Prostate gland (tissue), 2 donors: Measurements from ENCODE around the gene RBP5. TPM values are rescaled to one million over a fixed set of nuclear protein-coding genes. Genes with fewer than 3 reads are reported as not detected.

ENCODE experiments used
- DNase-seq: peaks from one replicate; pipeline ENCODE4 v3.0.0-alpha.2; 2019; ENCODE audit warnings: low spot score
- H3K27ac ChIP-seq, 2 donors: fragments of 200-600 bp; sonication (generic); 2 replicates each; pipeline ENCODE4 v1.5.1; 2017 to 2019
- H3K27me3 ChIP-seq: fragments of 200-600 bp; sonication (generic); replicated peaks from 2 replicates; pipeline ENCODE4 v1.5.1; 2019; ENCODE audit not compliant: insufficient read depth
- H3K36me3 ChIP-seq, 2 donors: fragments of 200-600 bp; sonication (generic); 1 replicate in 1 of 2; 2 replicates in 1 of 2; pipeline versions ENCODE4 v1.5.1 to v1.8.1; 2017 to 2019
- H3K4me1 ChIP-seq: fragments of 200-600 bp; sonication (generic); replicated peaks from 2 replicates; pipeline ENCODE4 v1.5.1; 2019
- H3K4me3 ChIP-seq, 2 donors: fragments of 200-600 bp; sonication (generic); 2 replicates each; pipeline ENCODE4 v1.5.1; 2017 to 2019
- H3K9me3 ChIP-seq: fragments of 200-600 bp; sonication (generic); 2 replicates; pipeline ENCODE4 v1.5.1; 2017
- POLR2A ChIP-seq: fragments of 450-650 bp; IDR thresholded peaks from one replicate; pipeline ENCODE4 v1.6.1; 2016; ENCODE audit warnings: antibody characterized with exemption, mild to moderate bottlenecking
- POLR2AphosphoS5 ChIP-seq: sonication (generic); formaldehyde crosslinking; IDR thresholded peaks from one replicate; pipeline ENCODE4 v1.6.1; 2017; ENCODE audit warnings: antibody characterized with exemption
- WGBS: methylation state at CpG from one replicate; pipeline ENCODE4 v1.1.5; 2018; 5-methylcytosine and 5-hydroxymethylcytosine counted together
- intact Hi-C: fragments of 100-400 bp; cut with DNase I; formaldehyde crosslinking; loops from one replicate; pipeline ENCODE4 v1.14.2; 2022
- total RNA-seq, 2 donors: library from RNA; depleted of rRNA; stranded (reverse); fragments of >200 nt; gene quantifications; one replicate each; pipeline ENCODE4 v1.1.0, GENCODE V29; 2016
- TF ChIP-seq, protein P1 (sequence below), 4 experiments: fragments of 200-600 bp in 2 of 4; fragments of 450-650 bp in 2 of 4; sonication (generic) in 2 of 4; IDR thresholded peaks; 1 replicate in 3 of 4; 2 replicates in 1 of 4; pipeline ENCODE4 v1.5.1; 2016 to 2019; ENCODE audit warnings: antibody characterized with exemption in 4 of 4, mild to moderate bottlenecking in 2 of 4, moderate library complexity in 2 of 4

Gene RBP5
- total RNA-seq, 2 donors from 2014 or later: 2.4 to 3.5 TPM

DNA sequence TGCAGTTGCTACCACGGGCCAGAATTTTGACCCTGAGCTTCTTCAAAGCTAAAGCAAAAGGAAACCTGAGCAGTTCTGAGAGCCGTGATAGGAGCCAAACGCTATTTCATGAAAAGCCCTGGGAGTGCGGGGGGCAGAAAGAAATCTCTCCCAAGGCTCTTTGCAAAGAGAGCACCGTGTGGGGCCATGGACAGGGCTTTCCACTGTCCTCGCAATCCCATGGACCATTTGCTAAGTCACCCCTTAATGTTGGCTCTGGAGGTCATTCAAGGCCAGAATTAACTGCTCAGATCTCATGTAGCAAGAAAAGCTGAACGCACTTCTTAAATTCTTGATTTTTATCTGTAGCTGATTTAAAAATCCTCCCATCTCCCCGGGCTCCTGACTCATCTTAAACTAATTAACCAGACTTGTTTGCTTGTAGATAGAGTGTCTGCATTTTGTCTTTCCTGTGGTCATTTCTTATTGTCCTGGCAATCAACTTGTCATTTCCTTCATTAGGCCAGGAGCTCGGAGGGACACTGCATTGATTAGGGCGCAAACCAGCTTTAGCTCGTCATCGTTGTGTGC, 26.3 kb upstream of the RBP5 start:
- H3K27ac ChIP-seq: no peak overlapping the region
- H3K9me3 ChIP-seq: no peaks in the 10 kb centered on the region
- TF ChIP-seq POLR2AphosphoS5: no peak
- TF ChIP-seq, protein P1, sequence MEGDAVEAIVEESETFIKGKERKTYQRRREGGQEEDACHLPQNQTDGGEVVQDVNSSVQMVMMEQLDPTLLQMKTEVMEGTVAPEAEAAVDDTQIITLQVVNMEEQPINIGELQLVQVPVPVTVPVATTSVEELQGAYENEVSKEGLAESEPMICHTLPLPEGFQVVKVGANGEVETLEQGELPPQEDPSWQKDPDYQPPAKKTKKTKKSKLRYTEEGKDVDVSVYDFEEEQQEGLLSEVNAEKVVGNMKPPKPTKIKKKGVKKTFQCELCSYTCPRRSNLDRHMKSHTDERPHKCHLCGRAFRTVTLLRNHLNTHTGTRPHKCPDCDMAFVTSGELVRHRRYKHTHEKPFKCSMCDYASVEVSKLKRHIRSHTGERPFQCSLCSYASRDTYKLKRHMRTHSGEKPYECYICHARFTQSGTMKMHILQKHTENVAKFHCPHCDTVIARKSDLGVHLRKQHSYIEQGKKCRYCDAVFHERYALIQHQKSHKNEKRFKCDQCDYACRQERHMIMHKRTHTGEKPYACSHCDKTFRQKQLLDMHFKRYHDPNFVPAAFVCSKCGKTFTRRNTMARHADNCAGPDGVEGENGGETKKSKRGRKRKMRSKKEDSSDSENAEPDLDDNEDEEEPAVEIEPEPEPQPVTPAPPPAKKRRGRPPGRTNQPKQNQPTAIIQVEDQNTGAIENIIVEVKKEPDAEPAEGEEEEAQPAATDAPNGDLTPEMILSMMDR (IDR thresholded peaks at IDR 0.05): no peak
- no peak for TF ChIP-seq POLR2A
- H3K4me3 ChIP-seq: no peak overlapping the region
- H3K4me1 ChIP-seq: no peaks in the 10 kb centered on the region
- H3K36me3 ChIP-seq: no peaks in the 10 kb centered on the region
- 69% methylated on average over 12 of the region's 12 CpGs for WGBS
- no peak for DNase-seq
- H3K27me3 ChIP-seq: no peaks in the 10 kb centered on the region
- intact Hi-C loops: no loop called here

- WGBS: 85% methylated on average over 6 of the region's 6 CpGs
- intact Hi-C loops: no loop called here
- Histone ChIP-seq H3K4me3 (no peak overlapping the region), H3K27ac (no peak overlapping the region), H3K9me3 (no peaks in the 10 kb centered on the region), H3K4me1 (no peaks in the 10 kb centered on the region), H3K27me3 (no peaks in the 10 kb centered on the region), H3K36me3 (peaks cover 0 to 4% of the 10 kb centered on the region in 2 donors)
- TF ChIP-seq POLR2AphosphoS5 (no peak), POLR2A (no peak)
- TF ChIP-seq, protein P1 (IDR thresholded peaks at IDR 0.05): no peak
- no peak for DNase-seq
Measured at GRCh38 chr12:7154042-7154441, 25.4 kb upstream of the RBP5 start.

DNA sequence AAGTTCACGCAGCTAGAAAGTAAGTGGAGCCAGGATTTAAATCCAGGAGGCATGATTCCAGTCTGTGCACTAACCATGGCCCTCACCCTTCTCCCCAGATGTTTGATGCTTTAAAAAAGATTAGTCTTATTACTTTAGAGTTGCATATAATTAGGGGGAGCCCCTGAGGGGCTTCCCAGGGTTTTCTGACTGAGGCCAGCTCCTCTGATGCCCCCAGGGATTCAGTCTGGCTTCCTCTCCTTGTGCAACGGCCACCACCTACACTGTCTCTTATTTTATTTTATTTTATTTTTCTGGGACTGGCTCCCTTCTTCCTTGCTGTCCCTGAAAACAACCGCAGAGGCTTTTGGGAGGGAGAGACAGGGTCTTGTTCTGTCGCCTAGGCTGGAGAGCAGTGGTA, 24.1 kb upstream of the RBP5 start:
- intact Hi-C loops: no loop called here
- no peaks in the 10 kb centered on the region for H3K27me3 ChIP-seq
- no peak overlapping the region for H3K27ac ChIP-seq
- H3K4me1 ChIP-seq: no peaks in the 10 kb centered on the region
- DNase-seq: no peak
- 88% methylated on average over 4 of the region's 4 CpGs for WGBS
- TF ChIP-seq, protein P1 (IDR thresholded peaks at IDR 0.05): no peak
- TF ChIP-seq POLR2A (no peak), POLR2AphosphoS5 (no peak)
- peaks cover 2 to 7% of the 10 kb centered on the region in 2 donors for H3K36me3 ChIP-seq
- no peak overlapping the region for H3K4me3 ChIP-seq
- H3K9me3 ChIP-seq: no peaks in the 10 kb centered on the region

GRCh38 chr12:7151532-7151931, 22.8 kb upstream of the RBP5 start:
- Histone ChIP-seq H3K27me3 (no peaks in the 10 kb centered on the region), H3K36me3 (peaks cover 2 to 7% of the 10 kb centered on the region in 2 donors), H3K4me3 (no peak overlapping the region), H3K9me3 (no peaks in the 10 kb centered on the region), H3K27ac (no peak overlapping the region), H3K4me1 (no peaks in the 10 kb centered on the region)
- WGBS: 96% methylated on average over 6 of the region's 6 CpGs
- intact Hi-C loops: no loop called here
- no peak for DNase-seq
- TF ChIP-seq, protein P1 (IDR thresholded peaks at IDR 0.05): no peak

DNA sequence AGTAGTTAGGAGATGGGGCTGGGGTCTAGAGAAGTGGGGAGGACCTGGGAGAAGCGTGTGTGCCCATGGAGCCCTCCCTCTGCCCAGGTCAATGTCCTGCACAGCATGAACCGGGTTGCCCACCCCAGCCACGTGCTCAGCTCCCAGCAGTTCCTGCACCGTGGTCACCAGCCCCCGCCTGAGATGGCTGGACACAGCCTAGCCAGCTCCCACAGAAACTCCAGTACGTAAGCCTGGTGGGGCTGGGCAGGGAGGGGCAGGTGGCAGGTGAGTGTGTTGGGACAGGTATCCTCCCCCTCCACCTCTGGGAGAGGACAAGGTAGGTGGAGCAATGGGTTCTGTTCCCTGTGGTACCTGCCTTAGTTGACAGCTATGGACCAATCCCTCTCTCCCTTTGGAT, 22.2 kb upstream of the RBP5 start:
- no peak for TF ChIP-seq POLR2AphosphoS5
- TF ChIP-seq, protein P1 (IDR thresholded peaks at IDR 0.05): no peak
- TF ChIP-seq POLR2A: no peak
- no peak overlapping the region for H3K27ac ChIP-seq
- H3K27me3 ChIP-seq: no peaks in the 10 kb centered on the region
- DNase-seq: no peak
- H3K36me3 ChIP-seq: peaks cover 2 to 7% of the 10 kb centered on the region in 2 donors
- H3K9me3 ChIP-seq: no peaks in the 10 kb centered on the region
- WGBS: 95% methylated on average over 6 of the region's 6 CpGs
- H3K4me3 ChIP-seq: no peak overlapping the region
- intact Hi-C loops: no loop called here
- no peaks in the 10 kb centered on the region for H3K4me1 ChIP-seq
